ENCODE data around the gene ZFC3H1. TPM values are rescaled to one million over a fixed set of nuclear protein-coding genes. Genes with fewer than 3 reads are reported as not detected.

Gene ZFC3H1, protein sequence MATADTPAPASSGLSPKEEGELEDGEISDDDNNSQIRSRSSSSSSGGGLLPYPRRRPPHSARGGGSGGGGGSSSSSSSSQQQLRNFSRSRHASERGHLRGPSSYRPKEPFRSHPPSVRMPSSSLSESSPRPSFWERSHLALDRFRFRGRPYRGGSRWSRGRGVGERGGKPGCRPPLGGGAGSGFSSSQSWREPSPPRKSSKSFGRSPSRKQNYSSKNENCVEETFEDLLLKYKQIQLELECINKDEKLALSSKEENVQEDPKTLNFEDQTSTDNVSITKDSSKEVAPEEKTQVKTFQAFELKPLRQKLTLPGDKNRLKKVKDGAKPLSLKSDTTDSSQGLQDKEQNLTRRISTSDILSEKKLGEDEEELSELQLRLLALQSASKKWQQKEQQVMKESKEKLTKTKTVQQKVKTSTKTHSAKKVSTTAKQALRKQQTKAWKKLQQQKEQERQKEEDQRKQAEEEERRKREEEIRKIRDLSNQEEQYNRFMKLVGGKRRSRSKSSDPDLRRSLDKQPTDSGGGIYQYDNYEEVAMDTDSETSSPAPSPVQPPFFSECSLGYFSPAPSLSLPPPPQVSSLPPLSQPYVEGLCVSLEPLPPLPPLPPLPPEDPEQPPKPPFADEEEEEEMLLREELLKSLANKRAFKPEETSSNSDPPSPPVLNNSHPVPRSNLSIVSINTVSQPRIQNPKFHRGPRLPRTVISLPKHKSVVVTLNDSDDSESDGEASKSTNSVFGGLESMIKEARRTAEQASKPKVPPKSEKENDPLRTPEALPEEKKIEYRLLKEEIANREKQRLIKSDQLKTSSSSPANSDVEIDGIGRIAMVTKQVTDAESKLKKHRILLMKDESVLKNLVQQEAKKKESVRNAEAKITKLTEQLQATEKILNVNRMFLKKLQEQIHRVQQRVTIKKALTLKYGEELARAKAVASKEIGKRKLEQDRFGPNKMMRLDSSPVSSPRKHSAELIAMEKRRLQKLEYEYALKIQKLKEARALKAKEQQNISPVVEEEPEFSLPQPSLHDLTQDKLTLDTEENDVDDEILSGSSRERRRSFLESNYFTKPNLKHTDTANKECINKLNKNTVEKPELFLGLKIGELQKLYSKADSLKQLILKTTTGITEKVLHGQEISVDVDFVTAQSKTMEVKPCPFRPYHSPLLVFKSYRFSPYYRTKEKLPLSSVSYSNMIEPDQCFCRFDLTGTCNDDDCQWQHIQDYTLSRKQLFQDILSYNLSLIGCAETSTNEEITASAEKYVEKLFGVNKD (N-terminal part only)
- total RNA-seq (ENCODE audit: low replicate concordance), result 15.0 and 17.6 TPM in 2 replicates

DNA sequence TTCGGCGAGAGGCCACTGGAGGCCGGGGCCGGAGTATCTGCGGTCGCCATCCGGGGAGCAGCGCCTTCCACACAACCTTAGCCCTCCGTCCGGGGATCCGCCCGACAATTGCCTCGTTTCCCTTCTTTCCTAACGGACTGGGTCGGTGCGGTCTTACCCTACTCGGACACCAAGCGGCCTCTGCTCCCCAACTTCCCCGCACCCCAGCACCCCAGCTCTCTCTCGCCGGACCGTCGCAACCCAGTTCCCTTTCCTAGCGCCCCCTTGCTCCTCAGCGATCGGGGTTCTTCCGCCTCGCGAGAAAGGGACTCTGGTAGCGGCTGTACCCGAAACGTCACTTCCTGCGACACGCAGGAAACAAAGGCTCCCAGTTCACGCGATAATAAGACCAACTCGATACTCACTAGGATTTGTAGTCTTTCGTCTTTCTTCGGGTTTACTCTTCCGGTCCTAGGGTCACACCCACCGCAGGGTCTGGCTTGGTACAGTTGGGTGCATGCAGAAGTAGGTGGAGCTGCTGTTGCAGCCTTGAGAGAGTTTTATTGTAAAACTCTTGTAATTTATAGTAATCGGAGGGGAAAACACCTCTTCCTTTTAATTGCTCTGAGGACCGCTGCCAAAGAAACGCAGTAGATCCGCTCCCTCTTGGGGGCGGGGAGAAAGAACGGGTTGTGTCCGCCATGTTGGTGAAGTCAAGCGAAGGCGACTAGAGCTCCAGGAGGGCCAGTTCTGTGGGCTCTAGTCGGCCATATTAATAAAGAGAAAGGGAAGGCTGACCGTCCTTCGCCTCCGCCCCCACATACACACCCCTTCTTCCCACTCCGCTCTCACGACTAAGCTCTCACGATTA lies at the start of gene ZFC3H1, which contains the start of gene THAP2:
TSS of gene ZFC3H1 (minus strand) at position 288 of the 850 bp plus-strand sequence. CDS start at position 50, 238 bp downstream.
TSS of gene THAP2 (plus strand) at position 741 of the 850 bp plus-strand sequence. CDS start 209 bp downstream, outside the sequence.

DNA sequence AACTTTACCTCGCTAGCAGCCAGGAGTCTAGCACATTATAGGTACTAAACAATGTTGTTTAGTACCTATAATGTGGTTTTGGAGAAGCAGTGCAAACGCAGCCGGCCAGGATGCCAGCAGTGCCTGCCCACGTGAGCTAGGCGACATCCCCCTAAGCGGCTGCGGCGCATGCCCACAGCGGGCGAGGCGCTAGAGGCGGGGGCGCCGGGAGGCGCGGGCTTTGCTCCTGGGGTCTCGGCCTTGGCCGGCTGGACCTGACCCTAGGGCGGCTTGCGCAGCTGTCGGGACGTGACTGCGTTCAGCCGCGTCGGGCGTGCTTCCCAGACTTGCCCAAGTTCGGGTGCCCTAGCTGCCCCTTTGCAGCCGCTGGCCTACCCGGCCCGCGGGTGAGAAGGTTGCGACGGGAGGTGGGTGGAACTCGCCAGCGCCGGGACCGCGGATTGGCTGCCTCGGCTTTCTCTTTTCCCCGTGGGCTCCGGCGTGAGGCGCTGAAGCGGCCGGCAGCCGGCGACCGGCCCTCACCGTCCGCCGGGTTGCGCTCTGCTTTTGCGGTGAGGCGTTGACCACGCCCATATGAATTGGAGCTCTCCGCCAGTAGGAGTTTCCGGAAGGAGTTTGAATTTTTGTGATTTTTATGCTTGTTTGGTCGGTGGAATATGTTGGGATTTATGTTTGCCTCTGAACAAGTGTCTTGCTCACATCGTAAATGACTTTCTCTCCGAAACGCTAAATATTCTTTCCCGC lies 22.4 kb upstream of the ZFC3H1 start, which contains the start of gene TMEM19:
TSS of gene TMEM19 (plus strand) at position 169 of the 744 bp plus-strand sequence. CDS start 599 bp downstream, outside the sequence.

Other genes starting within 250 kb of the ZFC3H1 start
- 2.3 TPM in 1 of 2 replicates, not detected in the other for gene LGR5, start 224.1 kb downstream of the ZFC3H1 start, total RNA-seq (ENCODE audit: low replicate concordance)
- gene THAP2, start 453 bp upstream of the ZFC3H1 start, total RNA-seq (ENCODE audit: low replicate concordance), result 1.8 and 2.6 TPM in 2 replicates
- gene TMEM19, start 22.2 kb upstream of the ZFC3H1 start, total RNA-seq (ENCODE audit: low replicate concordance), result 25.2 and 45.4 TPM in 2 replicates
- 23.1 and 35.9 TPM in 2 replicates for gene RAB21, start 91.0 kb upstream of the ZFC3H1 start, total RNA-seq (ENCODE audit: low replicate concordance)
- 15.9 and 27.4 TPM in 2 replicates for gene TBC1D15, start 175.9 kb upstream of the ZFC3H1 start, total RNA-seq (ENCODE audit: low replicate concordance)